GM12878 (cell line): ENCODE measurements around the gene INHBE. TPM values are rescaled to one million over a fixed set of nuclear protein-coding genes. Genes with fewer than 3 reads are reported as not detected.

ENCODE experiments used
- ATAC-seq: fragments of 200-7000 bp; cut with Tn5 transposase; 3 replicates; pipeline ENCODE4 v1.9.1; 2020; ENCODE audit warnings: mild to moderate bottlenecking, moderate library complexity
- BruUV-seq: library from RNA; stranded (reverse); fragments of 400-500 nt; replicated peaks from 2 replicates; lab custom pipeline; 2021; lab: Mats Ljungman, UMichigan
- CTCF ChIA-PET: fragments of 300-600 bp; sonication (Branson Sonifier 250); formaldehyde crosslinking; extraction: SDS; loops from one replicate; lab custom pipeline; 2021; ENCODE audit warnings: inconsistent platforms; lab: Yijun Ruan, JAX
- POLR2A ChIA-PET: fragments of 350-600 bp; formaldehyde crosslinking; extraction: SDS; loops from one replicate; lab custom pipeline; 2021; ENCODE audit warnings: inconsistent platforms; lab: Charles Lee
- RAD21 ChIA-PET: fragments of 300-600 bp; sonication (Branson Sonifier 250); formaldehyde crosslinking; loops from one replicate; lab custom pipeline; 2023; ENCODE audit warnings: antibody characterized with exemption; ENCODE audit not compliant: unreplicated experiment; lab: Charles Lee
- SMC1A ChIA-PET: fragments of 300-600 bp; sonication (Branson Sonifier 250); formaldehyde crosslinking; loops from one replicate; lab custom pipeline; 2023; ENCODE audit not compliant: unreplicated experiment, uncharacterized antibody; lab: Charles Lee
- DNase-seq: peaks from one replicate; pipeline ENCODE4 v3.0.0-alpha.2; 2011; ENCODE audit warnings: low read depth, low spot score
- FAIRE-seq: peaks from 3 replicates; lab custom pipeline; 2011; peaks lifted over from hg19 to GRCh38; lab: Jason Lieb, UNC
- H2AFZ ChIP-seq: 2 replicates; pipeline ENCODE4 v1.6.0; 2011; ENCODE audit warnings: low read depth, low read length, control low read depth; ENCODE audit not compliant: control insufficient read depth
- H3K27ac ChIP-seq: 2 replicates; pipeline ENCODE4 v1.5.1; 2011; ENCODE audit warnings: control low read depth; ENCODE audit not compliant: control insufficient read depth, insufficient read depth
- H3K27me3 ChIP-seq, 2 experiments: replicated peaks in 1 of 2; 2 replicates each; pipeline versions ENCODE4 v1.6.0 to v1.6.1; 2011; ENCODE audit warnings: low read length in 1 of 2; ENCODE audit not compliant: control insufficient read depth in 2 of 2, insufficient read depth in 2 of 2
- H3K36me3 ChIP-seq, 2 experiments: 2 replicates each; pipeline ENCODE4 v1.5.1; 2011; ENCODE audit warnings: low read length in 1 of 2; ENCODE audit not compliant: control insufficient read depth in 2 of 2, insufficient read depth in 2 of 2
- H3K4me1 ChIP-seq: 2 replicates; pipeline ENCODE4 v1.6.1; 2011; ENCODE audit warnings: mild to moderate bottlenecking, low read length, moderate library complexity, mixed read lengths; ENCODE audit not compliant: control insufficient read depth, insufficient read depth
- H3K4me2 ChIP-seq: 2 replicates; pipeline ENCODE4 v1.6.0; 2011; ENCODE audit warnings: control low read depth; ENCODE audit not compliant: control insufficient read depth, insufficient read depth
- H3K4me3 ChIP-seq: fragments of 200-600 bp; sonication (generic); 2 replicates; pipeline ENCODE4 v1.5.1; 2016
- H3K79me2 ChIP-seq: 2 replicates; pipeline ENCODE4 v1.6.0; 2011; ENCODE audit warnings: low read length; ENCODE audit not compliant: control insufficient read depth, insufficient read depth
- H3K9ac ChIP-seq: 2 replicates; pipeline ENCODE4 v1.8.0; 2011; ENCODE audit warnings: low read length, control low read depth, mixed read lengths; ENCODE audit not compliant: control insufficient read depth, insufficient read depth
- H3K9me3 ChIP-seq: replicated peaks from 3 replicates; pipeline ENCODE4 v1.5.1; 2011; ENCODE audit warnings: mild to moderate bottlenecking, low read length; ENCODE audit not compliant: control insufficient read depth, insufficient read depth
- H4K20me1 ChIP-seq: 2 replicates; pipeline ENCODE4 v1.6.0; 2011; ENCODE audit not compliant: control insufficient read depth, insufficient read depth
- BMI1 ChIP-seq: fragments of 450-650 bp; IDR thresholded peaks from 2 replicates; pipeline ENCODE4 v1.6.1; 2016; ENCODE audit warnings: mild to moderate bottlenecking, moderate library complexity, borderline replicate concordance
- IKZF2 ChIP-seq, 2 experiments: fragments of 450-650 bp; IDR thresholded peaks; 2 replicates each; pipeline ENCODE4 v1.6.1; 2017; ENCODE audit warnings: mild to moderate bottlenecking in 2 of 2, moderate library complexity in 2 of 2
- PAX8 ChIP-seq: fragments of 450-650 bp; IDR thresholded peaks from 2 replicates; pipeline ENCODE4 v1.6.1; 2017; ENCODE audit warnings: mild to moderate bottlenecking, moderate library complexity
- POLR2AphosphoS5 ChIP-seq: IDR thresholded peaks from 2 replicates; pipeline ENCODE4 v1.6.1; 2011; ENCODE audit warnings: mild to moderate bottlenecking, low read length, inconsistent platforms
- RELA ChIP-seq: fragments of 450-650 bp; IDR thresholded peaks from 2 replicates; pipeline ENCODE4 v1.8.0; 2014; ENCODE audit warnings: borderline replicate concordance; ENCODE audit not compliant: partially characterized antibody
- SMAD1 ChIP-seq: fragments of 450-650 bp; IDR thresholded peaks from 2 replicates; pipeline ENCODE4 v1.6.1; 2018; ENCODE audit warnings: mild to moderate bottlenecking, low read depth; ENCODE audit not compliant: partially characterized antibody
- TARDBP ChIP-seq: IDR thresholded peaks from 2 replicates; pipeline ENCODE4 v1.6.1; 2016; ENCODE audit warnings: borderline replicate concordance
- WGBS: methylation state at CpG from one replicate; pipeline ENCODE4 v1.1.6; 2016; ENCODE audit warnings: low lambda C conversion rate; ENCODE audit not compliant: insufficient replicate concordance, insufficient coverage; ENCODE audit errors: missing lambda C conversion rate; 5-methylcytosine and 5-hydroxymethylcytosine counted together
- in situ Hi-C: fragments of 300-500 bp; cut with MboI; formaldehyde crosslinking; loops from 9 replicates; pipeline ENCODE4 v1.14.3; 2018; ENCODE audit warnings: mixed read lengths
- intact Hi-C: fragments of 100-400 bp; cut with micrococcal nuclease; formaldehyde crosslinking; loops from one replicate; pipeline ENCODE4 v1.14.2; 2022; ENCODE audit not compliant: unreplicated experiment
- polyA plus RNA-seq, 11 experiments: library from polyadenylated mRNA; depleted of rRNA in 4 of 11; unstranded in 6 of 11; stranded (reverse) in 5 of 11; fragments of >200 nt; fragmentation: Nextera tagmentation in 4 of 11; fragmentation: Illumina TruSeq in 1 of 11; extraction: Ambion mirVana in 4 of 11; extraction: Trizol in 1 of 11; gene quantifications; 1 replicate in 1 of 11; 2 replicates in 10 of 11; pipeline versions ENCODE4 v1.2.1 to v1.2.3, GENCODE V29; 2011 to 2016; ENCODE audit warnings: inconsistent platforms in 2 of 11, missing spikeins in 2 of 11, low read depth in 1 of 11
- total RNA-seq, 4 experiments: library from RNA; depleted of rRNA in 3 of 4; stranded (reverse); fragments of >200 nt in 3 of 4; fragmentation: Illumina TruSeq in 1 of 4; extraction: Trizol in 1 of 4; gene quantifications; 2 replicates each; pipeline versions ENCODE4 v1.2.1 to v1.2.3, GENCODE V29; 2013 to 2021
- TF ChIP-seq, protein P1 (sequence below): IDR thresholded peaks from 2 replicates; pipeline ENCODE4 v1.6.1; 2011; ENCODE audit warnings: low read depth, low read length, improper control_type of control experiment, borderline replicate concordance
- TF ChIP-seq, protein P2 (sequence below): fragments of 450-650 bp; IDR thresholded peaks from 2 replicates; pipeline ENCODE4 v1.6.1; 2016; ENCODE audit warnings: mild to moderate bottlenecking, moderate library complexity, borderline replicate concordance

Gene INHBE
- total and polyA plus RNA-seq, 10 of the 15 experiments (the other 5 are each of a cell fraction or from before 2014, with no cell fraction given) = 0.09 to 2.5 (median 0.37) TPM

DNA sequence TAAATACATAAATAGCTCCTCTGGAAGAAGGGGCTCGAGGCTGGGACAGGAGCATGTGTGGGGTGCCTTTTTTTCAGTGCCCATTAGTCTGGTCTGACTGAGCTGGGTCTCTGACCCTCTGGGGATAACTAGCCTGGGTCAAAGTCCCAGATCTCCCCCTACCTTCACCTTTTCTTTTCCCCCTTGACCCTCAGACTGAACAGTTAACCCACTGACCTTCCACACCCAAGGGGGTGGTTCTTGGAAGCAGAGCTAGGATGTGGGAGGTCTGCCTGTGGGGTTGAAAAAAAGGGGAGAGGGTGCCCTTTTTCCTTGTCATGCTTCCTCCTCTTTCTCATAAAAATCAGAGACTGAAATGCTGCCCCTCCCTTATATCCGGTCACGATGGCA lies 3.6 kb downstream of the INHBE start:
- peak overlapping the region; percentile 71 for H3K9ac ChIP-seq
- H3K4me3 ChIP-seq = peak overlapping the region; percentile 85
- no peak for ATAC-seq
- no peak for TF ChIP-seq PAX8
- TF ChIP-seq, protein P1, sequence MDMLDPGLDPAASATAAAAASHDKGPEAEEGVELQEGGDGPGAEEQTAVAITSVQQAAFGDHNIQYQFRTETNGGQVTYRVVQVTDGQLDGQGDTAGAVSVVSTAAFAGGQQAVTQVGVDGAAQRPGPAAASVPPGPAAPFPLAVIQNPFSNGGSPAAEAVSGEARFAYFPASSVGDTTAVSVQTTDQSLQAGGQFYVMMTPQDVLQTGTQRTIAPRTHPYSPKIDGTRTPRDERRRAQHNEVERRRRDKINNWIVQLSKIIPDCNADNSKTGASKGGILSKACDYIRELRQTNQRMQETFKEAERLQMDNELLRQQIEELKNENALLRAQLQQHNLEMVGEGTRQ = peak; percentile 14; the same call in 1 of the 2 replicates
- TF ChIP-seq, protein P2, sequence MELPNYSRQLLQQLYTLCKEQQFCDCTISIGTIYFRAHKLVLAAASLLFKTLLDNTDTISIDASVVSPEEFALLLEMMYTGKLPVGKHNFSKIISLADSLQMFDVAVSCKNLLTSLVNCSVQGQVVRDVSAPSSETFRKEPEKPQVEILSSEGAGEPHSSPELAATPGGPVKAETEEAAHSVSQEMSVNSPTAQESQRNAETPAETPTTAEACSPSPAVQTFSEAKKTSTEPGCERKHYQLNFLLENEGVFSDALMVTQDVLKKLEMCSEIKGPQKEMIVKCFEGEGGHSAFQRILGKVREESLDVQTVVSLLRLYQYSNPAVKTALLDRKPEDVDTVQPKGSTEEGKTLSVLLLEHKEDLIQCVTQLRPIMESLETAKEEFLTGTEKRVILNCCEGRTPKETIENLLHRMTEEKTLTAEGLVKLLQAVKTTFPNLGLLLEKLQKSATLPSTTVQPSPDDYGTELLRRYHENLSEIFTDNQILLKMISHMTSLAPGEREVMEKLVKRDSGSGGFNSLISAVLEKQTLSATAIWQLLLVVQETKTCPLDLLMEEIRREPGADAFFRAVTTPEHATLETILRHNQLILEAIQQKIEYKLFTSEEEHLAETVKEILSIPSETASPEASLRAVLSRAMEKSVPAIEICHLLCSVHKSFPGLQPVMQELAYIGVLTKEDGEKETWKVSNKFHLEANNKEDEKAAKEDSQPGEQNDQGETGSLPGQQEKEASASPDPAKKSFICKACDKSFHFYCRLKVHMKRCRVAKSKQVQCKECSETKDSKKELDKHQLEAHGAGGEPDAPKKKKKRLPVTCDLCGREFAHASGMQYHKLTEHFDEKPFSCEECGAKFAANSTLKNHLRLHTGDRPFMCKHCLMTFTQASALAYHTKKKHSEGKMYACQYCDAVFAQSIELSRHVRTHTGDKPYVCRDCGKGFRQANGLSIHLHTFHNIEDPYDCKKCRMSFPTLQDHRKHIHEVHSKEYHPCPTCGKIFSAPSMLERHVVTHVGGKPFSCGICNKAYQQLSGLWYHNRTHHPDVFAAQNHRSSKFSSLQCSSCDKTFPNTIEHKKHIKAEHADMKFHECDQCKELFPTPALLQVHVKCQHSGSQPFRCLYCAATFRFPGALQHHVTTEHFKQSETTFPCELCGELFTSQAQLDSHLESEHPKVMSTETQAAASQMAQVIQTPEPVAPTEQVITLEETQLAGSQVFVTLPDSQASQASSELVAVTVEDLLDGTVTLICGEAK = 0 out of 2 replicates have a peak, but pooled peaks have one; percentile 16
- TF ChIP-seq BMI1 = 0 out of 2 replicates have a peak, but pooled peaks have one; percentile 18
- peak; percentile 73 for TF ChIP-seq SMAD1
- peak in 1 of 2 experiments; percentile 8; a peak in 1 of 4 replicates for TF ChIP-seq IKZF2 (IDR thresholded peaks at IDR 0.05)
- no peak for TF ChIP-seq TARDBP
- no peak for TF ChIP-seq RELA
- TF ChIP-seq POLR2AphosphoS5 = peak; percentile 67; the same call in 1 of the 2 replicates
- no peak for FAIRE-seq
- DNase-seq = no peak
- no peaks in the 10 kb centered on the region for H3K36me3 ChIP-seq
- intact Hi-C loops (loop anchor here (5.0 kb wide), 1 partner anchor 164 kb away; no protein-coding TSS in a partner anchor), in situ Hi-C loops (loop anchor here (5.0 to 10.0 kb wide), 2 partner anchors 144 to 196 kb away; no protein-coding TSS in a partner anchor)
- no peaks in the 10 kb centered on the region for H3K79me2 ChIP-seq
- ChIA-PET RAD21 (interaction anchor here (0.5 to 2.6 kb wide), 32 partner anchors 11 to 1642 kb away, joined by 3 to 22 read pairs (median 4); partner anchors contain the start of genes ARHGAP9, CTDSP2, DCTN2 and DDIT3), POLR2A (interaction anchor here (0.7 to 1.8 kb wide), 14 partner anchors 8 to 229 kb away, joined by 3 to 11 read pairs (median 4); partner anchors contain the start of genes DDIT3 and SHMT2), SMC1A (interaction anchor here (0.6 to 2.6 kb wide), 33 partner anchors 8 to 323 kb away, joined by 3 to 20 read pairs (median 5); partner anchors contain the start of genes ARHGAP9, DCTN2, INHBC and MBD6), CTCF (interaction anchor here (0.6 to 11.0 kb wide), 64 partner anchors 9 to 447 kb away, joined by 3 to 540 read pairs (median 5); partner anchors contain the start of genes ARHGAP9, B4GALNT1, DCTN2 and DDIT3)
- H2AFZ ChIP-seq = peak overlapping the region; percentile 97
- H3K4me1 ChIP-seq = peaks cover 30% of the 10 kb centered on the region
- WGBS = 12% methylated on average over 3 of the region's 3 CpGs
- H3K9me3 ChIP-seq = no peaks in the 10 kb centered on the region
- H3K27ac ChIP-seq = peak overlapping the region; percentile 79
- peak overlapping the region; percentile 99 for H3K4me2 ChIP-seq
- H4K20me1 ChIP-seq = 0 out of 2 replicates have a peak, but pooled peaks cover 2% of the 10 kb centered on the region
- 0 out of 4 replicates have a peak, but pooled peaks cover 0 to 4% of the 10 kb centered on the region in 2 experiments for H3K27me3 ChIP-seq
- TSS peak; percentile 92 for BruUV-seq
